Fibroblast of the aortic adventitia (primary cell): ENCODE measurements around the gene ALOX15B. TPM values are rescaled to one million over a fixed set of nuclear protein-coding genes. Genes with fewer than 3 reads are reported as not detected.
"Not testable (repeated sequence)": the region's sequence is repeated elsewhere in the genome, so short reads cannot be mapped to it uniquely, and the experiment has no call there.

Experiments
- DNase-seq: peaks from one replicate; pipeline ENCODE4 v3.0.0-alpha.2; 2010; ENCODE audit warnings: low read depth
- H3K4me3 ChIP-seq: 2 replicates; pipeline ENCODE4 v1.5.1; 2011; ENCODE audit warnings: low read depth, mild to moderate bottlenecking, control low read depth, low read length, moderate library complexity
- total RNA-seq: library from RNA; depleted of rRNA; stranded (reverse); fragments of >200 nt; gene quantifications from 2 replicates; pipeline ENCODE4 v1.2.3, GENCODE V29; 2012; ENCODE audit warnings: low replicate concordance
- TF ChIP-seq, protein P1 (sequence below): IDR thresholded peaks from 2 replicates; pipeline ENCODE4 v1.5.1; 2011; ENCODE audit warnings: mild to moderate bottlenecking, low read length, control low read depth, inconsistent platforms; ENCODE audit not compliant: insufficient read depth

The ALOX15B gene
- total RNA-seq, 1 donor = not detected

DNA sequence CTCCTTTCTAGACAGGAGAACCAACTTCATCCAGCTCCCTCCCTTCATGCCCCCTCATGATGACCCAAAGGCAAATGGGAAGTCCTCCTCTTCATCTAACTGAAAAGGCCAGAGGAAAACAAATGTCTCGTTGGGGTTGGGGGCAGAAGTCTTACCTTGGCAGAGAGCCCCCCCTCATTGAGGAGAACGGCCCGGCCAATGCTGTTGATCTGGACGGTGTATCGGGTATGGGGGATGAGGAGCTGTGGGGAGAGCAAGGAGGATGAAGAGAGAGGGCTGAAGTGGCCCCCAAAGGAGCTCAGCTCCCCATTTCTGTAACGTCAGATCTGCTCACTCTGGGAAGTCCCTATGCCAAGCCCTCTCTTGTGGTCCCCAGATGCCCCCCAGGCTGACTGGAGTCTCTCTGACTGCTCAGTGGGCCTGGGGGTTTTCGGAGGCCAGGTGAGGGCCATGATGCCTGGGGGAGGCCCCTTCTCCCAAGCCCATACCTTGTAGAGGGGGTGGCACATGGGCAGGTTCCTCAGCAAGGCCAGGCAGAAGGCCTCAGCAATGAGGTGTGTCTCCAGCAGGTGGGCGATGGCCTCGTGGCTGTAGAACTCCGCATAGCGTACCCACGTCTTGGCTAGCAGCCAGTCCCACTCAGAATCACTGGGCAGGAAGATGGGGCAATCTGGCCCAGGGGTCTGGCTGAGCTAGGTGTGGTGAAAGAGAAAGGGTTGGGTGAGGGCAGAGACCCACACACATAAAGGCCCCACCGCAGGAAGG is 37.8 kb downstream of the ALOX15B start:
- no peak overlapping the region for H3K4me3 ChIP-seq
- no peak for DNase-seq
- TF ChIP-seq, protein P1, sequence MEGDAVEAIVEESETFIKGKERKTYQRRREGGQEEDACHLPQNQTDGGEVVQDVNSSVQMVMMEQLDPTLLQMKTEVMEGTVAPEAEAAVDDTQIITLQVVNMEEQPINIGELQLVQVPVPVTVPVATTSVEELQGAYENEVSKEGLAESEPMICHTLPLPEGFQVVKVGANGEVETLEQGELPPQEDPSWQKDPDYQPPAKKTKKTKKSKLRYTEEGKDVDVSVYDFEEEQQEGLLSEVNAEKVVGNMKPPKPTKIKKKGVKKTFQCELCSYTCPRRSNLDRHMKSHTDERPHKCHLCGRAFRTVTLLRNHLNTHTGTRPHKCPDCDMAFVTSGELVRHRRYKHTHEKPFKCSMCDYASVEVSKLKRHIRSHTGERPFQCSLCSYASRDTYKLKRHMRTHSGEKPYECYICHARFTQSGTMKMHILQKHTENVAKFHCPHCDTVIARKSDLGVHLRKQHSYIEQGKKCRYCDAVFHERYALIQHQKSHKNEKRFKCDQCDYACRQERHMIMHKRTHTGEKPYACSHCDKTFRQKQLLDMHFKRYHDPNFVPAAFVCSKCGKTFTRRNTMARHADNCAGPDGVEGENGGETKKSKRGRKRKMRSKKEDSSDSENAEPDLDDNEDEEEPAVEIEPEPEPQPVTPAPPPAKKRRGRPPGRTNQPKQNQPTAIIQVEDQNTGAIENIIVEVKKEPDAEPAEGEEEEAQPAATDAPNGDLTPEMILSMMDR = no peak

DNA sequence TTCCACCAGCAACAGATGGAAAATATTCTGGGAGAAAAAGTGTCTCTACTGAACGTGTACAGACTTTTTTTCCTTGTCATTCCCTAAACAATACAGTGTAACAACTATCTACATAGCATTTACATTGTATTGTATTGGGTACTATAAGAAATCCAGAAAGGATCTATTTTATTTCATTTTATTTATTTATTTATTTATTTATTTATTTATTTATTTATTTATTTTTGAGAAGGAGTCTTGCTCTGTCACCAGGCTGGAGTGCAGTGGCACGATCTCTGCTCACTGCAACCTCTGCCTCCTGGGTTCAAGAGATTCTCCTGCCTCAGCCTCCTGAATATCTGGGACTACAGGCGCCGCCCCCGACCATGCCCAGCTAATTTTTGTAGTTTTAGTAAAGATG is 39.1 kb downstream of the ALOX15B start:
- H3K4me3 ChIP-seq, DNase-seq: not testable (repeated sequence)

DNA sequence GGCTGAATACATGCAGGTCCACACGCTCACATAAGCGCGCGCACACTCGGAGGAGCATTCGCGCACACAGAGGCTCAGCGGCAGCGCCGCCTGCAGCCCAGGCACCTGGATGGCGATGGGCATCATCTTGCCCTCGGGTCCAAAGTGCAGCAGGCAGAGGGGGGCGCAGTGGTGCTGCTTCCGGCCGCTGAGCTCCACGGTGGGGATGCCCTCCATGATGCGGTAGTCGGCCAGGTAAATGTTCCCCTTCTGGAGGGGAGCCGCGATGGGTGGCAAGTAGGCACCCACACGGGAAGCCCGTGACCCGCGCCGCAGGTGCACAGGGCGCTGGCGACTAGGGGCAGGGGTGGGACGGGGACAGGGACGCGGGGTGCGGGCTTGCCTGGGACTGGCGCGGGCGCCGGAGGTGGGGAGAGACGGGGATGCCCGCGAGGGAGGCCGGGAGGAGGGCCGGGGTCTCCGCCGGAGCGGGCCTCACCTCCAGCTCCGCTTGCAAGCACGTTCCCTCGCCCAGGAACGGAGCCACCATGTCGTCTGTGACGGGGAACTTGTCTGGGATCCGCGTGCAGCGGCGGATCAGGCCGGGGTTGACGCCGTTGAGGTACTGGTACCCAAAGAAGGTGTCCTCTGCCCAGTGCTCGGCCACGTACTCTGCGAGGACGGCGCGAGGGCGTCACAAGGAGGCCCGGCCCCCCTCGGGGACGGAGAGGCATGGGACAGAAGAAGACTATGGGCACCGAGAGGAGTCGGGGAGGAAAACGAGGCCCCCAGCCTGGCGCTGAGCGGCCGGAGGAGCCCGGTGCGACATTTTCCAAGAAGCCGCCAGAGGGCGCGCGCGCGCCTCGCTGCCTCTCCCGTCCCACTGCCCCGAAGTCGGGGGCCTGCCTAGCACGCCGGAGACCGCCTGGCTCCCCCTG is 40.7 kb downstream of the ALOX15B start:
- DNase-seq = peak; percentile 37
- H3K4me3 ChIP-seq = peak overlapping the region; percentile 51
- TF ChIP-seq, protein P1 = peak; percentile 81

DNA sequence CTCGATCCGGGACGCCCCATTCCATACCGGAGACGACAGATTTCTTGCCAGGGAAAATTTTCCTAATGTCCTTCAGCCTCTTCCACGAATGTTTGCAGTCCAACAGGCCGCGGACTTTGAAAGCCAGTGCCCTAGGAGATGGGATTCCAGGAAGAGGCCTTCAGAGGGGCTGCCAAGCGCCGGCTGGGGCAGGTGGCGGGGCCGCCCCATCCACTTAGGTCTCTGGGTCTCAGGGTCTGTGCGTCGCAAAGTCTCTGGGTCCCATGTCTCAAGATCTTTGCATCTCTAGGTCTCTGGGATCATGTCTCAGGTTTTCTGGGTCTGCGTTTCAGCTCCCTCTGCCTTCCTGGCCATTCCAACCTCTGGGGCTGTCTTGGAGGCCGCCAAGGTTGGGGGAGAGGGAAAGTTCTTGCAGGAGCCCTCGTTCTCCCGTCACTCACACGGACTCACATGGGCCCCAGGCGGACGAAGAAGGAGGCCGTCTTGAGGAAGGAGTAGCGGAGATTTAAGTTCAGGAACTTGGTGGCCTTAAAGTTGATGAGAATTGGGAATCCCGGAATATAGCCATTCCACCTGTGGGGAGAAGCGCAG is 41.4 kb downstream of the ALOX15B start:
- H3K4me3 ChIP-seq = no peak overlapping the region
- TF ChIP-seq, protein P1 = no peak
- peak; percentile 9 for DNase-seq

DNA sequence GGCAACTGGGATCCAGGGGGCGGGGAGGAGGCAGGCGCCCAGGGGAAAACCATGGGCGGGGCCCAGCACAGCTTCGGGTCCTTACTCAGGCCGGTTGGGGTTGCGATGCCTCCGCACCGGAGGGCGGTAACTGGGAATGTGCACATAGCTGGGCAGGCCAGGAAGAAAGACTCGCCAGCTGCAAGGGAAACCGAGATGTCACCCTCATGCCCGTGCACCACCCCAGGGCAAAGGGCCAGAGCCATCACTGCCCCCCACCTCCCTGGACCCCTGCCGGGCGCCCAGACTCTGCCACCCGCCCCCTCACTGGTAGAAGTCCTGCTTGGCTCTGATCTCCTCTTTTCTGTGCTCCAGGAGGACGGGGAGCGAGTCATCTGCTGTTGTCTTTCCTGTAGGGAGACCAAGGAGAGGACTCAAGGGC is 42.0 kb downstream of the ALOX15B start:
- no peak for DNase-seq
- no peak overlapping the region for H3K4me3 ChIP-seq
- TF ChIP-seq, protein P1 = no peak

DNA sequence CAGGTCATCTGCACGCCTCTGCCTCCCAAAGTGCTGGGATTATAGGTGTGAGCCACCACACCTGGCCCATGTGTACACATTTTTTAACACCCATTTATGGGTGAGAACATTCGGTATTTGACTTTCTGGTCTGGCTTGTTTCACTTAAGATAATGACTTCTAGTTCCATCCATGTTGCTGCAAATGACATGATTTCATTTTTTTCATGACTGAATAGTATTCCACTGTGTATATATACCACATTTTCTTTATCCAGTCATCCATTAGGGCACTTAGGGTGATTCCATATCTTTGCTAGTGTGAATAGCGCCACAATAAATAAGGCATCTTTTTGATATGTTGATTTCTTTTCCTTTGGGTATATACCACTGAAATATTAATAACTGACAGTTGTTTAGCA is 43.0 kb downstream of the ALOX15B start:
- H3K4me3 ChIP-seq = no peak overlapping the region
- DNase-seq = no peak
- TF ChIP-seq, protein P1 = no peak

DNA sequence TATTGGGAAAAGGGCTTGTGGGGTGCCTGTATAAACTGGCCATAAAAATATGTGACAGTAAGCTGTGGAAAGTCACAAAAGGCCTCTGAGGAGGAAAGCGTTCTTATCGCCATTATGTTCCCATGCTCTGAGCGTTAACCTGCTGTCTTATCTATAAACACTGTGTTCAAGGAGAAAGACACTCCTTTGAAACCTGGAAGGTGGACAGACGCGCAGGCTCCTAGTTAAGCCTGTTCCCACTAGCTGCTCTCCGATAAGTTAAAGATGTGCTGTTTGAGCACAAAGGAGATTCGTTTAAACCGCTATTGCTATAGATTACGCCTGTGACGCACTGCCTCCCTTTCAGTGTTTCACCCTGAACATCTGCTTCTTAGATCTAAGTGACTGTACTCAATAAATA is 43.4 kb downstream of the ALOX15B start:
- DNase-seq = no peak
- TF ChIP-seq, protein P1 = no peak

More for the DNA sequence above, 43.4 kb downstream of the ALOX15B start:
- H3K4me3 ChIP-seq = no peak overlapping the region
